HG02970 (cell line): Measurements from ENCODE around the gene CLASP1.
"Not testable (repeated sequence)": the region's sequence is repeated elsewhere in the genome, so short reads cannot be mapped to it uniquely, and the experiment has no call there.

Source experiments
- ATAC-seq: cut with Tn5 transposase; IDR thresholded peaks from one replicate; pipeline ENCODE4 v1.9.1; 2021; ENCODE audit warnings: mild to moderate bottlenecking, moderate library complexity, moderate number of reproducible peaks; ENCODE audit not compliant: unreplicated experiment, low FRiP score

Gene CLASP1

DNA sequence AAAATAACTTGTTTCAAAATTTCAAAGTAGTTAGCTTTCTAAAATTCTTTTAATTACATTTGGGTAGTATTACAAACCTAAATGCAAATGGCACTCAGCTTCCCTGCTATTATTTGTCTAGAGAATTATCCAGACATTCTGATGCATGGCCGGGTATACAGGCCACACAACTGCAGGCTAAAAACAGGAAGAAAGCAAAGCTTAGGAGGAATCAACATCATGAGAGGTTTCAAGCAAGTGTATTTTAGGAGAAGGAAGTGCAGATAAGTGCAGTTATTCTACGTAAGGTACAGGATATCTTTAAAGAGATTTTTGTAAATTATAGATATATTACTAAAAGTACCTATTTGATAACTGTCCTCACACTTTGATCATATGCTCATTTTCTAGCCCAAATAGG lies 165.4 kb downstream of the CLASP1 start:
- ATAC-seq, result no peak

- ATAC-seq, result no peak
Measured at GRCh38 chr2:121483021-121483420, 166.2 kb downstream of the CLASP1 start.

DNA sequence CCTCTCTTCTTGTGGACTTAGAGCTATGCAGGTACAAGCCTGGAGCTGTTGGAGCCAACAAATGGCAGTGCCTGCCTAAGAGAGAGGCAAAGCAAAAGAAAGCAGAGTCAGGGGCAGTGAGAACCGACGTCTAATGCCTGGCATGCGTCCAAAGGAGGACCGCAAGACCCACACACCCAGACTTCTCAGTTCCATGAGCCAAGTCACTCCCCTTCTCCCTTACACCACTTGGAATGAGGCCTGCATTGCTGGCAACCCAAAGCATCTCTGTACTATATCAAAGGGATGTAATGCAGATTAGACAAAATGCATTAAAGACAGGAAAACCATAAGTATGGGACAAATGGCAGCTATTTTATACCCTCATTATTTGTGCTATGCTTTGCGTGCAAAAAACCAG lies 168.4 kb downstream of the CLASP1 start:
- no peak for ATAC-seq

- no peak for ATAC-seq
Measured at GRCh38 chr2:121479882-121480522, 169.3 kb downstream of the CLASP1 start.

GRCh38 chr2:121478996-121479745 lies 170.1 kb downstream of the CLASP1 start:
- no peak for ATAC-seq

DNA sequence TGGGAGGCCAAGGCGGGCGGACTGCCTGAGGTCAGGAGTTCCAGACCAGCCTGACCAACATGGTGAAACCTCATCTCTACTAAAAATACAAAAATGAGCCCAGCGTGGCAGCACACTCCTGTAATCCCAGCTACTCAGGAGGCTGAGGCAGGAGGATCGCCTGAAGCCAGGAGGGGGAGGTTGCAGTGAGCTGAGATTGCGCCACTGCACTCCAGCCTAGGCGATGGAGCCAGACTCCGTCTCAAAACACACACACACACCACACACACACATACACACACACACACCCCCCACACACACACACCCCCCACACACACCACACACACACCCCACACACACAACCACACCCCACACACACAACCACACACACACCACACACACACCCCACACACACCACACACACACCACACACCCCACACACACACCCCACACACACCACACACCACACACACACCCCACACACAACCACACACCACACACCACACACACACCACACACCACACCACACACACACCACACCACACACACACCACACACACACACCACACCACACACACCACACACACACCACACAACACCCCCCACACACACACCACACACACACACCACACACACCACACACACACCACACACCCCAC lies 170.8 kb downstream of the CLASP1 start:
- ATAC-seq, result not testable (repeated sequence)

- ATAC-seq, result no peak
Measured at GRCh38 chr2:121476684-121477083, 172.6 kb downstream of the CLASP1 start.

DNA sequence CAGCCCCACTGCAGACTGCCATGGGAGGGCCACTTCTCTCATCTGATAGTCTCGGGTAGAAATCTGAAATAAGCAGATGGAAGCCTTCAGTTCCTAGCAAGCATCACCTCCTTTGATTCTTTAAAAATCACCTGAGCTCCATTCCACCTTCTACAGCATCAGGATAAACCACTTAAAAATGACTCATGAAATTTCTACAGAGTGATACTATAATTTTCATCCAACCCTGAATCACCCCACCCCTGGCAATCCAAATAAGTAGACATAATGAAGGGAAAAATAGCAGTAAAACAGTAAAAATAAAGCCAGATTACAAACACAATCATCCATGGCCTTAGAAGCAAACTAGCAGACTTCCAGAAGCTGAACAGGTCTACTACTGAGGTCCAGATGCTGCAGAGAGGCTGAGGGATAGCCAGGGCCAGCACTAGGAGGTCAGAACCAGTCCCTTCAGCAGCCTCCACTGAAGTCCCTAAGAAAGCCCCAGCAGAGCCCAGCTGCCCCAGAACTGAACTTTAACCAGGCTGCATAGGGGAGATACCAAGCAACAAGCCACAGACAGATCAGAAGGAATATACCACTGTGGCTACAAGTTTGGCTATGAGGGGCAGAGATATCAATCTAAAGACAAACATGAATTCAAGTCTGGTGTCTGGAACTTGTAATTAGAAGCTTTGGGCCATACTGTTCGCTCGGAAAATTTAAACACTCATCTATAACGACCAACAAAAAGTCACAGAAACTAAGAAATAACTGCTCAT lies 173.3 kb downstream of the CLASP1 start:
- ATAC-seq, result no peak

DNA sequence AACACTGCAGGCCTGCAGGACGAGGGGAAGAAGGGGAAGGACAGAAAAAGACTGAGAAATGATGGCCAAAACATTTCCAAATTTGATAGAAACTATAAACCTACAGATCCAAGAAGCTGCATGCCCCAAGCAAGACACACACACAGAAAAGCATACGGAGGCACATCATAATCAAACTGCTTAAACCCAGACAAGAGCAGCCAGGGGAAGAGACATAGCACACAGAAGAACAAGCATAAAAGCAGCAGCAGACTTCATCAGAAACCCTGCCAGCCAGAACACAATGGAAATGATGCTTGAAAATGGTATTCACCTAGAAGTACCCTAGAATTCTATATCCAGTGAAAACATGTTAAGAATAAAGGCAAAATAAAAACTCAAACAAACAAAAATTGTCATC lies 175.8 kb downstream of the CLASP1 start:
- no peak for ATAC-seq

DNA sequence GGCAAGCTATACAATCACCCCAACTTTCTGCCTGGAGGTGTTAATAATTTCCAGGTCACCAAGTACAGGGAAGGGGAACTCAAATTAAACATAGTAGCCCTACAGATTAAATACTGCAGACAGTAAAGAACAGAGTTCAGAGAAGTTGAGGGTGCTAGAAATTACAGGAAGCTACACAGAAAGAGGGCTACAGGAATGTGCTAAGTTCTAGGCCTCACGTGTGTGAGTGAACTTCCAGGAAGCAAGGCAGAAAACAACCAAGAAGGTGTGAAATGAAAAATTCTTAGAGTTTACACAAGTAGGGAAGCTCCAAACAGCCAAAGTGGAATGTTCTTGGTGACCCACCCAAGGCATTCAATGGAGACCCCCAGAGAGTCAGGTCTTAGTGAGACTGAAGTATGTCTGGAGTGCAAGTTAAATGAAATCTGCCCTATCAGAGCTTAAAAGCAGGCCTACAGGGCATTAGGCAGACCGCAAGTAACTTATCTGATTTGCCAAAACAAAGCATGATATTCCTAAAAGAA lies 176.7 kb downstream of the CLASP1 start:
- no peak for ATAC-seq

GRCh38 chr2:121471532-121472469 lies 177.5 kb downstream of the CLASP1 start:
- no peak for ATAC-seq

DNA sequence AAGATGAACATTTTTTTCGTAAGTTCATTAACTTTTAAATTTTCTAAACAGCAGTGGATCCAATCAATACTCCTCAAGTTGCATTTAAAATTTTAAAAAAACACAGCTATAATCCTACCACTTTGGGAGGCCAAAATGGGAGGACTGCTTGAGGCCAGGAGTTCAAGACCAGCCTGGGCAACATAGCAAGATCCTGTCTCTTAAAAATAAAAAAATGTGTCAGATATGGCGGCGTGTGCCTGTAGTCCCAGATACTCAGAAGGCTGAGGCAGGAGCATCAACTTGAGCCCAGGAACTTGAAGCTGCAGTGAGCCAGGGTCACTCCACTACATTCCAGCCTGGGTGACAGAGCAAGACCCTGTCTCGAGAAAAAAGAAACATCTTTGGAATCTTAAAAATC lies 178.3 kb downstream of the CLASP1 start:
- ATAC-seq, result no peak

GRCh38 chr2:121469356-121469755 lies 179.9 kb downstream of the CLASP1 start:
- ATAC-seq, result no peak

DNA sequence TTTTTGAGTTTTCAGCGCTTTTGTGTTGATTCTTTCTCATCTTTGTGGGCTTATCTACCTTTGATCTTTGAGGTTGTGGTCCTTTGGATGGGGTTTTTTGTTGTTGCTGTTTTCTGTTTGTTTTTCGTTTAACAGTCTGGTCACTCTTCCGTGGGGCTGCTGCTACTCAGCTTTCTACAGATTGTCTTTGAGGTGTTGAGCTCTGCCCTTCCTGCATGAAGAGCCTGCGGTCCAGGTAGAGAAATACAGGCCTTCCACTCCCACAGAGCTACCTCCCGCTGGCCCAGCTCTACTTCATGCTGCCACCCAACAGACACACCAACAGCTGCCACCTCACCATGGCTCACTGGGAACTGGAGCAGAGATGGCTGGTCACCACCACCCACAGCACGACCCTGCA lies 180.3 kb downstream of the CLASP1 start:
- no peak for ATAC-seq

- ATAC-seq, result no peak
Measured at GRCh38 chr2:121459291-121459690, 190.0 kb downstream of the CLASP1 start.

GRCh38 chr2:121456325-121456724 lies 192.9 kb downstream of the CLASP1 start:
- ATAC-seq, result no peak

DNA sequence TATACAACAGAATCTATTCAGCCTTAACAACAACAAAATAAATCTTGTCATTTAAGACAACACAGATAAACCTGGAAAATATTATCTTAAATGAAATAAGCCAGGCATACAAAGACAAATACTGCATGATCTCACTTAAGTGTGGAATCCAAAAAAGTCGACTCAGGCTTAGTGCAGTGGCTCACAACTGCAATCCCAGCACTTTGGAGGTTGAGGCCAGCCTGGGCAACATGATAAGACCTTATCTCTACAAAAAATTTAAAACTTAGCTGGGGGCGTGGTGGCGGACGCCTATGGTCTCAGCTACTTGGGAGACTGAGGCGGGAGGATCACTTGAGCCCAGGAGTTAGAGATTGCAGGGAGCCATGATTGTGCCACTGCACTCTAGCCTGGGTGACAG lies 193.8 kb downstream of the CLASP1 start:
- ATAC-seq, result no peak

GRCh38 chr2:121454549-121455090 lies 194.6 kb downstream of the CLASP1 start:
- ATAC-seq, result no peak

DNA sequence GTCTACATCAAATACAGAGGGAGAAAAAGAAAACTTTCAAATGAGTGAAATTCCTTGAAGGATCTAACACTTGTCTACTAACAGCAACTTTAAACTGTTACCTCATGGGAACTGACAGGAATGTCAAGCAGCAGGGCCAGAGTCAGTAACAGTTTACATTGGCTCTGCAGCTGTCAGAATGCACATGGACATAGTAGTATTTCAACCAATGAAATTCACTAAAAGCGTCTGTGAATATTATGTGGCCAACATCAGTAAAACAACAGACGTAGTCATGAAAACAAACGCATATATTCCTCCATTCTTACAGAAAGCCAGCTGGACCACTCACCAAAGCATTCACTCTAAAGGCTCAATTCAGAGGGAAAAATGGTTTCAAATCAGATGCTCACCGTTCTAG lies 197.9 kb downstream of the CLASP1 start:
- ATAC-seq, result no peak
